ENCODE data around the gene CRIP2.

- TF ChIP-seq, protein P1, sequence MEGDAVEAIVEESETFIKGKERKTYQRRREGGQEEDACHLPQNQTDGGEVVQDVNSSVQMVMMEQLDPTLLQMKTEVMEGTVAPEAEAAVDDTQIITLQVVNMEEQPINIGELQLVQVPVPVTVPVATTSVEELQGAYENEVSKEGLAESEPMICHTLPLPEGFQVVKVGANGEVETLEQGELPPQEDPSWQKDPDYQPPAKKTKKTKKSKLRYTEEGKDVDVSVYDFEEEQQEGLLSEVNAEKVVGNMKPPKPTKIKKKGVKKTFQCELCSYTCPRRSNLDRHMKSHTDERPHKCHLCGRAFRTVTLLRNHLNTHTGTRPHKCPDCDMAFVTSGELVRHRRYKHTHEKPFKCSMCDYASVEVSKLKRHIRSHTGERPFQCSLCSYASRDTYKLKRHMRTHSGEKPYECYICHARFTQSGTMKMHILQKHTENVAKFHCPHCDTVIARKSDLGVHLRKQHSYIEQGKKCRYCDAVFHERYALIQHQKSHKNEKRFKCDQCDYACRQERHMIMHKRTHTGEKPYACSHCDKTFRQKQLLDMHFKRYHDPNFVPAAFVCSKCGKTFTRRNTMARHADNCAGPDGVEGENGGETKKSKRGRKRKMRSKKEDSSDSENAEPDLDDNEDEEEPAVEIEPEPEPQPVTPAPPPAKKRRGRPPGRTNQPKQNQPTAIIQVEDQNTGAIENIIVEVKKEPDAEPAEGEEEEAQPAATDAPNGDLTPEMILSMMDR (IDR thresholded peaks at IDR 0.05; ENCODE audit: low read length): no peak
- no peak for TF ChIP-seq EZH2 (IDR thresholded peaks at IDR 0.05; ENCODE audit: borderline replicate concordance, low read length)
These were observed 54.1 kb downstream of the CRIP2 start for GRCh38 chr14:105528586-105529318.
